Activated CD8-positive, alpha-beta memory T cell treated with anti-CD3 and anti-CD28 coated beads for 24 hours (primary cell): ENCODE data around the gene ENAH.
"Not testable (repeated sequence)": the region's sequence is repeated elsewhere in the genome, so short reads cannot be mapped to it uniquely, and the experiment has no call there.

Experiments
- DNase-seq: peaks from one replicate; pipeline ENCODE4 v3.0.0-alpha.2; 2020

Gene ENAH

DNA sequence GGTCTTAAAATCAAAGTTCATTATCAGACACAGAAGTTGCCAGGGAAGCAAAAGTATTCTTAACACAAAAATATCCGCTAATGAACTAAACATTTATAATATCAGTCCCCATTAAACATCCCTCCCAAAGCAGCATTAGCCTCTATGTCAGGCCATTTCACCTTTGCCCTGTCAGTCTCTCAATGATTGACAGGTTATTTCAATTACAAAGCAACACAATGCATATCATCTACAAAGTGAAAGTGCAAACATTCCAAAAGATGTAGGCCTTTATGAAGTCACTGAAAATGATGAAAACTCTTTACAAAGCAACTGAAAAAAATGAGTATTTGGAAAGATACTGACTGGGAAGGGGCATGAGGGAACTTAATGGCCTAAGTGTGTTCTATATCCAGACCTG lies 14.1 kb downstream of the ENAH start:
- DNase-seq, result no peak

DNA sequence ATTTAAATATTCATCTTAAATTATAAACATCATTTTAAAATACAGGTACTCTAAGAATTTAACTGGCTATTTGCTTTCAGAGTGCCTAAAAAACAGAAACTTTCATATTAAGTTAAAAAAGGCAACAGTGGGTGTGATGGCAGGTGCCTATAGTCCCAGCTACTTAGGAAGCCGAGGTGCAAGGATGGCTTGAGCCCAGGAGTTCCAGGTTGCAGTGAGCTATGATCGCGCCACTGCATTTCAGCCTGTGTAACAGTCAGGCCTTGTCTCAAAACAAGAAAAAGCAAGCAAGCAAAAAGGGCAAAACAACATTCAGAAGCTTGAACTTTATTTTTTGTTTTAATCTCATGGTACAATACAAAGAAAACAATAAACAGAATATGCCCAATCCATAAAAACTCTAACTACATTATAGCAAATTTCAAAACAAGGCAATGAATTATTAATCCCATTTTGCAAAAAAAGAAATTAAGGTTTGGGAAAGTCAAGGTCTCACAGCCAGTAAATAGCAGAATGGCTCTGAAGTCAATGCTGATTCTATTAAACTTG lies 15.2 kb downstream of the ENAH start:
- DNase-seq, result no peak

DNA sequence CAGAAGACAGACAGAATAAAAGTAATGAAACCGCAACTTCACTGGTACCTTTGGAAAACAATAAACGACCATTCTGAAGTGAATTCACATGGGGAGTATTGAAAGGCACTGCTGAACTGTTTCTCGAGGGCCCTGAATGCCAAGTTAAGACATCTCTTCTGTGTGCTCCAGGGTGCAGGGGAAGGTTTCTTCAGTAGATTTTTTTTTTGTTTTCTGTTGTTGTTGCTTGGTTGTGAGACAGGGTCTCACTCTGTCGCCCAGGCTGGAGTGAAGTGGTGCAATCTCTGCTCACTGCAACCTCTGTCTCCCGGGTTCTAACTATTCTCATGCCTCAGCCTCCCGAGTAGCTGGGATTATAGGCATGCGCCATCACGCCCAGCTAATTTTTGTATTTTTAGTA lies 15.9 kb downstream of the ENAH start:
- DNase-seq, result not testable (repeated sequence)

DNA sequence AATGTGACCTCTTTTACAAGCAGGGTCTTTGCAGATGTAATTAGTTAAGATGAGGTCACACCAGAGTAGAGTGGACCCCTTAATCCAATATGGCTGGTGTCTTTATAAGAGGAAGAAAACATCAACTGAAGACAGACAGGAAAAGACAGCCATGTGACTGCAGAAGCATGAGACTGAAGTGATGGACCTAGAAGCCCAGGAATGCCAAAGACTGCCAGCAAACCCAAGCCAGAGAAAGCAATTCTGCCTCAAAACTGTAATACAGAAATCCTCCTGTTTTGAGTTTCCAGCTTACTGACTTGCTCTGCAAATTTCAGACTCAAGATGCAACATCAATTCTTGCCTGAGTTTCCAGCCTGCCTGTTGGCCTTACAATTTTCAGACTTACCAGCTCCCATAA lies 17.3 kb downstream of the ENAH start:
- DNase-seq, result no peak

DNA sequence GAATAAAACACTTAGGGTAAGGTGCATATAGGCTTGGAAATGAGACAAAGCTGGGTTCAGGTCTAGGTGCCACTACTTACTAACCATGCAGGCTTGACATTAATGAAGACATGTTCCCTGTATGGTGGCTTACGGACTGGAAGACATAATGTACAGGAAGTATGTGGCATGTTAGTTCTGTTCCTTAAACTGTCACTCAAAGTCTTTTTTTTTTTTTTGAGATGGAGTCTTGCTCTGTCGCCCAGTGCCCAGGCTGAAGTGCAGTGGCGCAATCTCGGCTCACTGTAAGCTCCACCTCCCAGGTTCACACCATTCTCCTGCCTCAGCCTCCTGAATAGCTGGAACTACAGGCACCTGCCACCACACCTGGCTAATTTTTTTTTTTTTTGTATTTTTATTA lies 20.1 kb downstream of the ENAH start:
- DNase-seq, result not testable (repeated sequence)

DNA sequence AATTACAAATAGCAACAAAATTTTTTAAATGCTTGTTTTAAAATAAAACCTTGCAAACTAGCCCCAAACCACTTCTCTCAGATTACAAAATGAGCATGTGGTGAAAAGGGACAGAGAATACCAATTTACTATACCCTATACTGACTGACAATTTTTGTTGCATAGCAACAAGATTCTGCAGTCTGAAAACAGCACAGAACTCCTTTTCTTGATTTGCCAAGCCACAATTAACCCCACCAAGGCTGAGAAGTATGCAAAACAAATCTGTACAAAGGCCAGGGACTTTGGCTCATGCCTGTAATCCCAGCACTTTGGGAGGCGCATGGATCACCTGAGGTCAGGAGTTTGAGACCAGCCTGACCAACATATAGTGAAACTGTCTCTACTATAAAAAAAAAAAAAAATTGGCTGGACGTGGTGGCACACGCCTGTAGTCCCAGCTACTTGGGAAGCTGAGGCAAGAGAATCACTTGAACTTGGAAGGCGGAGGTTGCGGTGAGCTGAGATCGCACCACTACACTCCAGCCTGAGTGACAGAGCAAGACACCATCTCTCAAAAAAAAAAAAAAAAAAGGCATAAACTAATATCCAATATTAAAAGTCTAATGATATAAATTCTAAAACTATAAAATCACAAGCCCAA lies 21.8 kb downstream of the ENAH start:
- no peak for DNase-seq

DNA sequence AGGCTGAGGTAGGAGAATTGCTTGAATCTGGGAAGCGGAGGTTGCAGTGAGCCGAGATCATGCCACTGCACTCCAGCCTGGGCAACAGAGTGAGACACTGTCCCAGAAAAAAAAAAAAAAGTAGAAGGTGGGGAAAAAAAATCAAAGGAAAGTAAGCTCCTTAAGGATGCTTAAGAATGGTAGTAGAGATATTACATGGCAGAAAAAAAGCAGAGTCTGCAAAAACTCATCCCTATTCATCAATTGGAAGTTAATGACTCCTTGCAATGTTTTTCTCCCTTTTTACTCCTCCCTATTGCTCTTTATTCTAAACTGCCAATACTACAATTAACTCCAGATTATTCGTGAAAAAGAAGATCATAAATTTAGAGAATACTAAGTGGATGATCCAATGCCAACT lies 23.4 kb downstream of the ENAH start:
- no peak for DNase-seq

DNA sequence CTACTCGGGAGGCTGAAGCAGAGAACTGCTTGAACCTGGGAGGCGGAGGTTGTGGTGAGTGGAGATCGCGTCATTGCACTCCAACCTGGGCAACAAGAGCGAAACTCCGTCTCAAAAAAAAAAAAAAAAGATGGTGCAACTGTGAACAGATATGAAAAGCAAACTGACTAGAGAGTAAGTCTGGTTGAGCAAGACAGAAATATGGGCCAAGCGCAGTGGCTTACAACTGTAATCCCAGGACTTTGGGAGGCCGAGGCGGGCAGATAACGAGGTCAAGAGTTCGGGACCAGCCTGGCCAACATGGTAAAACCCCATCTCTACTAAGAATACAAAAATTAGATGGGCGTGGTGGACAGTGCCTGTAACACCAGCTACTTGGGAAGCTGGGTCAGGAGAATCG lies 24.1 kb downstream of the ENAH start:
- DNase-seq, result not testable (repeated sequence)

DNA sequence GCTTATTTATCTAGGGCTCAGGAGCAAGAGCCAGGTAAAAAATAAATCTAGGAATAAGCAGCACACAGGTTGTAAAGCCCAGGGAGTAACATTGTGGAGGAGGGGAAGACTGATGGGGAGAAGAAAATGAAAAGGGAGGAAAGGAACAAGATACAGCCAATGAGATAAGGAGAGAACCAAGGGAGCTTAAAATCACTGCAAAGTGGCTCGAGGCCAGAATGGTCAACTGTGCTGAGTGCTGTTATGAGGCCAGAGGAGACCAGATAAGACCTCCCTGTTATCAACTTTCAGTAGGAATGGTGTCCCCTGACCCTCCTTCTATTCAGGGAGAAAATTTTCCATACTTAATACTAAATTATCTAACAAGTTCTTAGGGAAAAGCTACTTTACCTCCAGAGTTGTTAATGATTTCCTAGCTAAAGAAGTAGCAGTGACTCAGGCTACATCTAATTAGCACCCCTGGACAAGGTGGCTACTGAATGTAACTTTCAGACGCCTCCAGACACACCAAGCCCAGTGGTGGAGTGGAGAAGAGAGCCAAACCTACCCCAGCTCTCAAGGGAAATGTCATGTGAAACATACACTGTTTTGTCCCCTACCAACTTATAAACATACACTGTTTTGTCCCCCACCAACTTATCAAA lies 25.5 kb downstream of the ENAH start:
- no peak for DNase-seq

DNA sequence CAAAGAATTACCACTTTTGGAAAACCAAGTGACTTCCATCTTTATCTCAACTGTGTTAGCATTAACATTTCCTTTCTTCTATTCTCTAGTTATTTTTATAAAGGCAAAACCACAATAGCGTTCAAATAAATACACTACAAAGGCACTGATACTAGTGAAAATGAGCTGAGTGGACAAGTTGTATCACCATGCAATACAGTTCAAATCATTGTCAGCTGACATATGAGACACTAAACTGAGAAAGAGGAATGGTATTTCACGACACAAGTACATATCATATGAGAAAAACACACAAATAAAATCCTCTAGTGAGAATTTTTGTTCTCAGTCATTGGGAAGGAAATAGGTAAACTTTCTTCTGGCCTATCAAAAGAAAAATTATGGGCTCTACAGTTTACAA lies 26.2 kb downstream of the ENAH start:
- no peak for DNase-seq

DNA sequence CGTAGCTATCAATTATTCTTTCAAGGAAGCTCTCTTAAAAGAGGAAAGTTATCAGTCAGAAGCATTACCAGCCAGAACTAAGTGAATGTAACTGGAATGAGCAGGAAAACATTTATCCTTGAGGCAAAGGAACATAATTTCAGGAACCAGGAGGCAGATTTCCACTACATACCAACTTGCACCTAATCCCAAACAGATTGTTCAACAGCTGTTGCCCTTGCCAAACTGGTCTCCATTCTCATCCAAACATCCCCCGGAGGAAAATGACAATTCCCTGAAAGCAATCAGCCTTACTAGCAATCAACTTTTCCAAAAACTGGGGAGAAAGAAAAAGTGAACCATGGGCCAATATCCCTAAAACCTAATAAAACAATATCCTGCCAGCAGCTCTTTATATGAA lies 35.0 kb downstream of the ENAH start:
- no peak for DNase-seq

DNA sequence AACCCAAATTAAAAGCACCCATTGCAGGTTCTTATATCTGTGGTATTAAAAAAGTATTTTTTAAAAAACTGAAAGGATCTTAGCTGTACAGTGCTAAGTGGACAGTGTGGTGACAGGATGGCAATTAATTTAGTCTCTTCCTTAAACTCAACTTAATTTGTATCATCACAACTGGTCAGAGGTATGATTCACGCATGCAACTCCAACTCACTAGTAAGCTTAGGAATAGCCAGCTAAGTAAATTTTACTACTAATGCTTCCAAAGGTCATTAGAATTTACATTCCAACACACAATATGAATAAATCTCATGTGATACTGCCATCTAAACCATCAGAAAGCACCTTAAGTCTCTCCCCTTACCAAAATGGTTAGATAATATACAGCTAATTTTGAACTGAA lies 35.4 kb downstream of the ENAH start:
- DNase-seq, result no peak

DNA sequence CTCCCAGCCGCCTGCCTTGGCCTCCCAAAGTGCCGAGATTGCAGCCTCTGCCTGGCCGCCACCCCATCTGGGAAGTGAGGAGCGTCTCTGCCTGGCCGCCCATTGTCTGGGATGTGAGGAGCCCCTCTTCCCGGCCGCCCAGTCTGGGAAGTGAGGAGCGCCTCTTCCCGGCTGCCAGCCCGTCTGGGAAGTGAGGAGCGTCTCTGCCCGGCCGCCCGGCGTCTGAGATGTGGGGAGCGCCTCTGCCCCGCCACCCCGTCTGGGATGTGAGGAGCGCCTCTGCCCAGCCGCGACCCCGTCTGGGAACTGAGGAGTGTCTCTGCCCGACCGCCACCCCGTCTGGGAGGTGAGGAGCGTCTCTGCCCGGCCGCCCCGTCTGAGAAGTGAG lies 37.5 kb downstream of the ENAH start:
- not testable (repeated sequence) for DNase-seq

DNA sequence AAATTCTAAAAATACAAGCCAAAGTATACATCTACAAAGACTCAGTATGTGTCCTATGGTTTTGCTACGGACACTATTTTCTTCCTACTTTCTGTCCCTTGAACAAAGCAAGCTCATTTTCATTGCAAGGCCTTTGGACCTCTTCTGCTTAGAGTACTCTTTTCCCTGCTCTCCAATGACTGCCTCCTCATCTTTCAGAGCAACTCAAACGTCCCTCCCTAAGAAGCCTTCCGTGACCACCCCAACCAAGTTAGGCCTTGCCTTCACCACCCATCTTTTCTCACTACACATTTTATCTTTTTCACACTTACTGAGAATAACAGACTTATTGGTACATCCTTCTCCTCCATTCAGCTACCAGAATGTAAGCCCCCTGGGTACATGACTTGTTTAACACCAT lies 39.9 kb downstream of the ENAH start:
- no peak for DNase-seq

DNA sequence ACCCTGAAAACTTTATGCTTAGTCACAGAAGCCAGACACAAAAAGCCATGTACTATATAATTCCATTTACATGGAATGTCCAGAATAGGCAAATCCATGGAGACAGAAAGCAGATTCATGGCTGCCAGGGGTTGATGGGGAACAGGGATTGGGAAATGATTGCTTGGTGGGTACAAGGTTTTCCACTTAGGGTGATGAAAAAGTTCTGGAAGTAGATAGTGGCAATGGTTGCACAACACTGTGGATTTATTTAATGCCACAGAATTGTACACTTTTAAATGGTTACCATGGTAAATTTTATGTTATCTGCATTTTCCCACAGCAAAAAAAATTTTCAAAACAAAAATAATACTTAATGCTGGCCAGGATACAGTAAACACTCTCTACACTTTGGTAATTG lies 40.6 kb downstream of the ENAH start:
- DNase-seq, result no peak

DNA sequence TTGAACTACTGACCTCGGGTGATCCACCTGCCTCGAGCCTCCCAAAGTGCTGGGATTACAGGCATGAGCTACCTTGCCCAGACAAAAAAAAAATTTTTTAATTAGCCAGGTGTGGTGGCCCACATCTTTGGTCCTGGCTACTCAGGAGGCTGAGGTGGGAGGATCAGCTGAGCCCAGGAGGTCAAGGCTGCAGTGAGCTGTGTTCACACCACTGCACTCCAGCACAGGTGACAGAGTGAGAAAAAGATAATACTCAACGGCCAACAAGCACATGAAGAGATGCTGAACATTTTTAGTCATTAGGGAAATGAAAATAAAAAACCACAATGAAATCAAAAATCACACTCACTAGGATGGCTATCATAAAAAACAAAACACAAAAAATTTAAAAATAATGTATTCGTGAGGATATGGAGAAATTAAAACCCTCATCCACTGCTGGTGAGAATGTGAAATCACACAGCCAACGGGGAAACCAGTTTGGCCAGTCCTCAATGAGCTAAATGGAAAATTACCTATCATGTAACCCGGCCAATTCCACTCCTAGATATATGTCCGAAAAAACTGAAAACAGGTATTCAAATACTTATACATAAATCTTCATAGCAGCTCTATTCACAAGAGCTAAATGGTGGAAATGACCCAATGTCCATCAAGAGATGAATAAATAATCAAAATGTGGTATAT lies 41.2 kb downstream of the ENAH start:
- DNase-seq, result no peak

DNA sequence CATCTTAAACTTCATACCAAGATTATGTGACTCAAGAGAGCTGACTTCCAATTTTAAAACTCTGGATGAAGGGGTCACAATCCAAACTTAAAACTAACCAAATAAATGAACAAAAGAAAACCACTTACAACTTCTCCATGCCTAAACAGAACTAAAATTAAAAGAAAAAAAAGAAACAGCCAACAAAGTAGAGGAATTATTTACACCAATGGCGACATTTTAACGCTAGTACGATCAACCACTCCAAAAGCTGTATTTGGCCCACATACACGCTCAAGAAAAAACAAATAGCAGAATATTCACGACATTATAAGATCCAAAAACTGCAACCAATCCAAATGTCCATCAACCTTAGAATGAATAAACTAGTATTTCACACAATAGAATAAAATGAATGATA lies 42.4 kb downstream of the ENAH start:
- no peak for DNase-seq

DNA sequence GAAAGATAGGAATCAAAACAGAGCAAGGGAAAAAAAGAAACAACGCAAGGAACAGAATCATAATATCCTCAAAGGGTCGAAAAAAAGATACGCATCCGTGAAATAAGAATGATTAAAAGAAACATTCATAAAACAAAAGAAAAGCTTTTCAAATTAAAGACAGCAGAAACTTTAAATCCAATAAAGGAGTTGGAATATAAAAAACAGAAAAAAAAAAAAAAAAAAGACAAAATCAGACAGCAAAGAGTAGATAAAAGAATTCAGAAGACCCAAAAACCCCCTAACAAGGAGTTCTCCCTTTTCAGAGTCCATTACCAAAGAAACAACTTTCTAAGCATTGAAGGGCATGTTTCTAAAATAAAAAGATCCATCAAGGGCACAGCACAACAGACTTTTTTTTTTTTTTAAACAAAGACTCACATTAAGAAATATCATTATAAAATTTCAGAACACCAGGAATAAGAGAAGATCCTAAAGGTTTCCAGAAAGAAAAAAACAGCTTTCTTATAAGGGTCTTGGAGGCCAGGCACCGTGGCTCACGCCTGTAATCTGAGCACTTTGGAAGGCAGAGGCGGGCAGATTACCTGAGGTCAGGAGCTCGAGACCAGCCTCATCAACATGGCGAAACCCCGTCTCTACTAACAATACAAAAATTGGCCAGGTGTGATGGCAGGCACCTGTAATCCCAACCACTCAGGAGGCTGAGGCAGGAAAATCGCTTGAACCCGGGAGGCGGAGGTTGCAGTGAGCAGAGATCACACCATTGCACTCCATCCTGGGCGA lies 44.7 kb downstream of the ENAH start:
- no peak for DNase-seq

DNA sequence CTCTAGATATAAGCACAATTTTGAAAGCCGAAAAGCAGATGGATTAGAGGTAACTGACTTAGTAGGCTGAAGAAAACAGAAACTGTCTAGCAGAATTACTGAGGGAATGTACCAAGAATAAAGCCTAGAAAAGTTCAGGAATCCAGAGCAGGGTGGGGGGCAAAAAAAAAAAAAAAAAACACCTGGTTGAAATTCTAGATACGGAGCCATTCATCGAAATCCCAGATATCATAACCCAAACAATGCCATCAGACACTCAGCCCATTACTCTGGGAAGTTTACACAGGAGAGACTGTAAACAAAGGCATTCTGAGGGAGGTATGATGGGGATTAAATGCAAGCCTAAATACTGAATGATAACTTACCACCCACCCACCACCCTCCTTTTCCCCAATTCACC lies 45.6 kb downstream of the ENAH start:
- DNase-seq, result no peak

DNA sequence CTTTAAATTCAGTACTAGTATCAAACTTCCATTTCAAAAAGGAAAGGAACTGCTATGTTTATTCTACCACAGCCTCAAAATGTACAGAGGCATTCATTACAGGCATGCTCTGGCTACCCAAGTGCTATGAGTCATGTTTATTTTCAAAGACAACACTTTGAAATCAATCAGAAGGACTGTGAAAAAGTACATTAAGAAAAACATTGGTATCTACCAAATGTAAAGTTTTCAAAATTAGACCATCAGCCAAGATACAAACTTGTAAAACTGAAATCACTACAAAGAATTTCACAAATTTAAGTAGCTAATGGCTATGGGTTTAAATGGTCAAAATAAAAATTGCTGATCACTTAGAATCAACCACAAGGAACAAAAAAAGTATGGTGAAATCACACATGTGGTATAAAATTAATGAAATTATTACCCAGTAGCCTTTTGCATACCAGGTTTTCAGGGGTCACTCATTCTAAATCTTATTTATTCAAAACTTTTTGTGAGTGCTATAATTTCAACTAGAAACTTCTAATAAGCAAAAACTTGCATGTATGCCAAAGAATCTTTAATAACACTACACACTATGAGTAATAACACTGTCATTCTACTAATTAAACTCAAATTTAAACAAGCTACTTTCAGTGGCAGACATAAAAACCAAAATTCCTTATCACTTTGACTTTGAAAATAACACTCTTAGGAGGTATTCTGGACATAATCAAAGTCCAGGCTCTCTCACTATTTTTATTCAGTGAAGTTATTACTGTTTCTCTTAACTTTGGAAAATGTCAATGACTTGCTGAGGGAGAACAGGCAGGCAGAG lies 49.2 kb downstream of the ENAH start:
- no peak for DNase-seq

DNA sequence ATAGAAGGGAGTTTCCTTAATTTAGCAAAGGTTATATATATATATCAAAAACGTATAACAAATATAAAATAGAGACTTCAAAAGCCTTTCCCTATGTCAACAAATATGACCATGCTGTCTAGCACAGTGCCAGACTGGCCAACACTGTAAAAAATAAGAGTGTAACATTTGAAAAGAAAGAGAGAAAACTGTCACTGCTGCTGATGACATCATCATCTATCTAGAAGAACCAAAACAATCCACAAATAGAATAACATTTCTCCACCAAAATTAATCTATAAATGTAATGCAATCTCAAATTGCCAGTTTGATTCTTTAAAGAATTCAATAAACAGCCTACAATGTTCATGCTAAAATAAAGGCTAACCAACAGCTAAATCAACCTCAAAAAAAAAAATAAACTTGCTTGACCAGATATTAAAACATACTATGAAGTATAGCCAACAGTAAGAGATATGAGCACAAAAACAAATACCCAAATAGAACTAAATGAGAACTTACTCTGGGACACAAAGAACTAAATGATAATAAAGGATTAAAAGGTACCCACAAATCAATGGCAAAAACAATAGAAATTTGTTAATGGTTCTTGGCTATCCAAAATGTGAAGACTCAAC lies 50.2 kb downstream of the ENAH start:
- DNase-seq, result no peak
